ENCODE data around the gene LRRN3.

GRCh38 chr7:111071556-111071955 is 19.4 kb upstream of the LRRN3 start:
- TF ChIP-seq CTCF (conservative IDR thresholded peaks at IDR 0.05; ENCODE audit: low read length) = no peak
- no peak for TF ChIP-seq EZH2phosphoT487 (IDR thresholded peaks at IDR 0.05; ENCODE audit: borderline replicate concordance)
